Hematopoietic multipotent progenitor cell treated with erythropoietin and hydrocortisone succinate and interleukin-3 and kit ligand, for 6 days (in vitro differentiated cells): ENCODE results near the gene BICD2.

Experiments used
- DNase-seq: peaks from one replicate; pipeline ENCODE4 v3.0.0-alpha.2; 2015

Gene BICD2

GRCh38 chr9:92746567-92747458 is 17.8 kb downstream of the BICD2 start:
- DNase-seq = no peak

DNA sequence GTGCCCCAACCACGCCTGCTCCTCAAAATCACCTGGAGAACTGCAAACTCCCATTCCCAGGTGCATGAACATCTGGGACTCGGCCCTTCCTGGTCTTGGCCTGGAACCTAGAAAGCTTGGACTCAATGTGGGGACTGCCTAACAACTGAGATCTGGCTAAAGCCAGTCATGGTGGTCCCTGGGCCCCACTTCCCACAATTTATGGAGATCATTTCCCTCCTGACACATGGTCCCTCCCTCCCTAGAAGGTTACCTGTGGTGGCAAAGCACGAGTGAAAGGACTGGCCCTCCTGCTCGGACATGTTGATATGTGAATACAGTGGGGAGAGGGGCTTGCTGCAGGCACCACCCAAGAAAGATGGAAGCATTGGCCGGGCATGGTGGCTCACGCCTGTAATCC is 18.8 kb downstream of the BICD2 start:
- DNase-seq = no peak

DNA sequence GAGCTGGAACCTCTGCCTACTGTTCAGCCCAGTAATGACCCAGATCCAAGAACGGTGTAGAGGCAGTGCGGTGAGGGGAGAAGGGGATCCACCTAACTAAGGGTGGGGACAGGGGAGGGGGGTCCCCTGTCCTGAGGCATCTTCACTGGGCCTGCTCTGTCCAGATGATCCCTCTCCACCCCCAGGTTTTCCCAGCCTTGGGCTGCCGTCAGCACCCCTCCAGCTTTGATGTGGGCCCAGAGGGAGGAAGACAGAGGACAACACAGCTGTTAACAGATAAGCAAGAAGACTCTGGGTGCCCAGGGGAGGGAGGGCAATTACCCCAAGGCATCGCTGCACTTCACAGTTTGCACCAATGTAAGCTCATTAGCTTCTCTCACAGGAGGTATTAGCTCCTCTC is 19.3 kb downstream of the BICD2 start:
- DNase-seq = peak; percentile 62

DNA sequence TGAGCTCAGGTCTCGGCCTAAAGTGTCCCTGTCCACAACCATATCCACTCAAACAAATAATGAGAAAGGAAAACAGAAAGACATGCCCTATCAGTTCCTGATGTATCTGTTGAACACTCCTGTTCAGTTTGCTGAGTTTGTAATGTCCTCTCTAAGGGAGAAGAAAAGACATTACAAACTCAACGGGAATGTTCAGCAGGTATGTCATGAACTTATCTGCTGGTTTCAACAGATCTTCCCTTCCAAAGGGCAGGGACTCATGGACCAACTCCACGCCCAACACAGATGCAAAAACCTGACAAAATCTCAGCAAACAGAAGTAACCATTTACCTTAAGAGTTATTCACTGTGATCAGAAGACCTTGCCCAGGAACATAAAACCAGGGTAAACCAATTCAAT is 23.7 kb downstream of the BICD2 start:
- DNase-seq = no peak

GRCh38 chr9:92740446-92740961 is 24.1 kb downstream of the BICD2 start:
- DNase-seq = peak; percentile 55

DNA sequence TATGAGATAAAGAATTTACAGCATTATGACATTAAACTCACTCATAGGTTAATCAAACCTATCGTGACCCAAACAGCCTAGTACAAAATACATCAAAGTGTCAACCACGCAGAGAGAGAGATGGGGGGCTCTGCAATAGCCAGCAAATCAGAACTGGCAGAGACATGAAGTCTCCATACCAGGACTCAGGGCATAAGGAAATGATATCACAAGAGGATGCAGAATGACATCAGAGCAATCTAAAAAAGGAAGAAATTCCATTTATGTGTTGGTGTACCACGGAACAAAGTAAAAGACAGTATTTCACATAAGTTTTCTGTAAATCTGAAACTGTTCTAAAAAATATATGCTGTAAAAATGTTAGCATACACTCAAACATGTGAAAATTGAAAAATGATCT is 24.6 kb downstream of the BICD2 start:
- DNase-seq = no peak

DNA sequence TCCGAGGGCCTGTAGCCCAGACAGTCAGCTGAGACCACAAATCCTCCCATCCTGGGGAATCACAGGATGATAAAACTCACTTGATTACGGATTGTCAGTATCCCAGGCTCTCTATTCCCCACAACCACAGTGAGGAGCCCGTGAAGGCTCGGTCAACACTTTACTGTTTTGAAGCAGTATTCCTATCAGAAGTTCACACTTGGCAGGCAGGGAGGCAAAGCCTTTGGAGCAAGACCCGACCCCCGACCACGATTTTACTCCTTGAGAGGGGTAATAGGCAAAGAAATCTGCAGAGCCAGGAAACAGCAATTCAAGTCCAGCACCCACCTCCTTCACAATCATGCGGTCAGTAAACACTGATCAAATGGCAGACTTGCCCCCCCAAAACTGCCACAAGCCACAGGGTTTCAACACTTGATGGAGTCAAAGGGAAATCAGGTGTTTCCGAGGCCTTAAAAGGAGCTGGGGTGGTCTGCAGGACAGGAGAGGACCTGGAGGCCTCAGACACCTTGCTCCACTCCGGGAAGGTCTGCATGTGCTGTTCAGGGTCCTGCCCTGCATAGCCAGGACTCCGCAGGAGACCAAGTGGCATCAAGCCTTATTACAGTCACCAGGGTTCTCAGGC is 25.2 kb downstream of the BICD2 start:
- DNase-seq = no peak

DNA sequence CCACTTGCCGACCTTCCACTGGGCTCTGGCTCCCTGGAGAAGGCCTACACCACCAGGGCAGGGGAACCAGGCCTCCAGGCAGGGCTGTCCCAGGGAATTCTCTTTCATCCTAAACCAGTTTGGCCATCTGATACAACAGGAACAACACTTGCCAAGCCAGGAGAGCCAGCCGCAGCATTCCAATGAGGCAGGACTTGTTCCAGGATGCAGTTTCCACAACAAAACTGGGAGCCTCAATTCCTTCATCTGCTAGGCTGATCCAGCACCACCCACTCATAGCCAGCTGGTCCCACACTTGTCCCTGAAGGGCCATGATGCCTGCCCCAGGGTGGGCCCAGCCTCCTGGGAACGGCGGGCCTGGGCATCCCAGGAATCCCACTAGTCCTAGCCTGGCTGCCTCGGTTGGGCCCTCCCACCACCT is 26.0 kb downstream of the BICD2 start:
- DNase-seq = no peak

GRCh38 chr9:92737611-92738299 is 26.9 kb downstream of the BICD2 start:
- DNase-seq = no peak

GRCh38 chr9:92737216-92737606 is 27.4 kb downstream of the BICD2 start:
- DNase-seq = no peak

DNA sequence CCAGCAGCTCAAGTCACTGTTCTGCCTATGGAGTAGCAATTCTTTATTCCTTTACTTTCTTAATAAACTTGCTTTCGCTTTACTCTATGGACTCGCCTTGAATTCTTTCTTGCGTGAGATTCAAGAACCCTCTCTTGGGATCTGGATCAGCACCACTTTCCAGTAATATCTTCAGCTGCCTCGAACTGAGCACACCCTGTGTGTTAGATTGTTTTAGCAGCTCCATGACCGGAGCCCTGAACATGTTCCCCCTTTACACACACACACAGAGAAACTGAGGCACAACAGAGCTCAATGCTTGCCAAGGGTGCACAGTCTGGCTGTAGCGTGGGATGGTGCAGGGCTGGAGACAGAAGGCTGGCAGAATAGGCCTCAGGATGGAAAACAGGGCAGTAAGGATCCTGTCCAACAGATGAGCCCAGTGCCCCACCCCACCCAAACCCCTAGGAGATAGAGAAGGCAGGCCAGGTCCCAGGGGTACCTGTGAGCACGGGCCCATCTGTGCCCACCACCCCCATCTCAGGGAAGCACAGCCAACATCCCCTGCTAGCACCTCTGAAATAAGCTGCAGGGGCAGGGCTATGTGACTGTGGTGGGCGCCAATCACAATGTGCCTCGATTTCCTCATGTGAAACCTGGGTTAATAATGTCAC is 27.9 kb downstream of the BICD2 start:
- no peak for DNase-seq

- DNase-seq = peak; percentile 29
Measured at GRCh38 chr9:92735636-92736562, 28.7 kb downstream of the BICD2 start.

DNA sequence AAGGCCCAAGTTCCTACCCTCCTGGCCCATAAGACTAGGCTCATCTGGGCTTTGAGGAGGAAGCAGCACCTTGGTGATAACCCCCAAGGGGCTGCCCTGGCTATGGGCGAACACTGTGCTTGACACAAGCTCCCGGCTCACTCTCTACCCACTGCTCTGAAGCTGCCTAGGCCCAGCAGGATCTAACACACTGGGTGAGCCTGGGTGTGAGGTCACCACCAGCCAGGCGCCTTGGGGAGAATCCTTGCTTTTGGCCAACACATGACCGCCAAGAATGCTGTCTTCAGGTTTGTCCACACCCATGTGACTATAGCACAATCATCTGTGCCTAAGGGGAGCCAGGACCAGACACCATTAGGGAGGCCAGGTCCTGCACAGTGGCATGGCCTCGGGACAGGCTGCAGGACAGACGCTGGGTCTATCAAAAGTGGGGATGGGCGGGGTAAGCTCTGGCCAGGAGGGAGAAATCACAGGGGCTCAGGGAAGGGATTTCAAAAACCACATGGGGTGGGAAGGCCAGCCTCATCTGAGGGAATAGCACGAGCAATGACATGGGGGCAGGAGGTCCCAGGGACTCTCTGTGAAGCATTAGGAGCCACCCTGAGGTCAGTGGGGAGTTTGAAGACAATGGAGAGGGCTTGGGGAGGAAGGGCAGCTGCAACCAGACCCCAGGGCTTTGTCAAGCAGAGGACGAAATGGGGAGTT is 29.6 kb downstream of the BICD2 start:
- DNase-seq = no peak

- no peak for DNase-seq
Measured at GRCh38 chr9:92730897-92731296, 33.7 kb downstream of the BICD2 start.

- no peak for DNase-seq
Measured at GRCh38 chr9:92729735-92730155, 34.9 kb downstream of the BICD2 start.

DNA sequence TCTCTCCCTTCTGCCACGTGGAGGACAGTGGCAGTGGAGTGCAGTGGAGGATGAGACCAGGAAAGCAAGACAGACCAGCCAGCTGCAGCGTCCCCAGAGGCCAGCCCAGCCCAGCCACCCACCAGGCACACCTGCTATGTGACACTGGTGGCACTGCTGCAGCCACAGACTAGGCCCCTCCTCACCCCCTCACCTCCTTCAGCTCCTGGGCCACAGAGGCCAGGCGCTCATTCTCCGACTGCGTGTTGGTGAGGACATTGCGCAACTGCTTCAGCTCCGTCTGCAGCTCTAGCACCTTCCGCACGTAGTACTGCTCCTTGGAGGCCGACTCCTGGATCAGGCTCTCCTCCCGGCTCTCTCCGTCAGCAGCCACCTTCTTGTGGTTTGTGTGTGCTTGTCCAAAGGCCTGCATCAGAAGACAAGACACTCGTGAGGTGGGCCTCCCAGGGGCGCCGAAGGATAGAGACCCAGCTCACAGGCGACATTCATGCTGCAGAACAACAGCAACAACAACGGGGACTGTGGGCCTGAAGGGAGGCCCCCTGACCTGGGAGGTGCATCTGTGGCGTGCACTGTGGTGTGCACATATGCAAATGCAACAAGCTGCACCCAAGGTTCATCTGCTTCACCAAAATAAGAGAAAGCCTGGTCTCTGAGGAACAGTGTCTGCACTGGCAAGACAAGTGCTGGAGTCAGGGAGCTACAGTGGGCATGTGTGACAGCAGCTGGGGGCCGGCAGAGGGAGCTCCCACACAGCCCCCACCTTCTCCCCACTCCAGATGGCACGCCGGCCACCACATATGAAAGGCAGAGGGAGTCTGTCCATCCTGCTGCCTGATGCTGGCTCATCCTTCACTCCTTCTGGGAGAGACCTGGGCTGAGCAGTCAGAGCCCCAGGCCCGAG is 35.5 kb downstream of the BICD2 start:
- peak; percentile 28 for DNase-seq

DNA sequence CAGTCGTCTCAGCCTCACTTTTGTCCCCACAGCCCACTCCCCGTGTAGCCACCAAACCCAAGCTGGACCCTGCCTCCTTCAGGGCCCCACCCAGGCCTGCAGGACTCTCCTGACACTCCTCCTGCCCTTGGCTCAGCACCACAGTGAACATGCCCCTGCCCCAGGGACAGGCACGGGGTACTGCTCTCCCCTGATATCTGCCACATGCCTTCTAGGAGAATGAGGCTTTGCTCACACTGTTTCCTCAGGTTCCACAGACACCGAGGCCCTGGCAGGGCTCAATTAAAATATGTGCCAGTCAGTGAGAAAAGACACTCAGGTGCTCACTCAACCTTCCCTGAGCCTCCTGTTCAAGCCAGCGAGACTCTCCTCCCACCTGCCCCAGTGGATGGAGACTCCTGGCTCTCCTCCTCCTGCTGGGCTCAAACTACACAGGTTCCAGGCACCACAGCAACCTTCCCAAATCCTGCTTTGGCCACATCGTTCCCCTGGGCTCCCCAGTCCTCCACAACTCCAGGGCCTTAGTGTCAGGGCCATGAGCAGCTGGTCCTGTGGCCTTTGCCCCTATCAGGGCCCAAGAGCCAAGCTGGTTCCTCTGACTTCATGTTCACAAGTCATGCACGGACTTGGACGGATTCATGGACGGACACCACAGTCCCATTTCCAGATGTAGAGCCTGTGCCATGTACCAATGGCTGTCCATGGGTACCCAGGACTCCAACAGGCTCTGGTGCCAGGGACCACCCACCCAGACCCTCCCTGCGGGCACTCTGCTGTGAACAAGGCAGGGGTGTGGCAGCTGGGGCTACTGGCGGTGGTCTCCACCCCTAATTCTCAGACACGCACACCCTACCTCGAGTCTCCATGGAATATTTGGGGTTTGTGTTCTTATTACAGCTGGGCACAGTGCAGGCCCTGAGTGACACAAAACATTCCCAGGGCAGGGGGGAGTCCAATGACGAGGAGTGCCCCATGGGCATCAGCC is 36.6 kb downstream of the BICD2 start:
- no peak for DNase-seq

- DNase-seq = no peak
Measured at GRCh38 chr9:92726971-92727715, 37.5 kb downstream of the BICD2 start.
